Upper lobe of right lung (tissue), 1 donor: Measurements from ENCODE around the gene UPF3A. TPM values are rescaled to one million over a fixed set of nuclear protein-coding genes. Genes with fewer than 3 reads are reported as not detected.
"Not testable (repeated sequence)": the region's sequence is repeated elsewhere in the genome, so short reads cannot be mapped to it uniquely, and the experiment has no call there.

Experiments
- ATAC-seq: fragments of 200-7000 bp; cut with Tn5 transposase; one replicate; pipeline ENCODE4 v1.9.1; 2020; ENCODE audit warnings: mild to moderate bottlenecking, moderate library complexity
- DNase-seq: peaks from one replicate; pipeline ENCODE4 v3.0.0-alpha.2; 2020
- H3K27ac ChIP-seq: fragments of 200-600 bp; one replicate; pipeline ENCODE4 v1.8.0; 2022
- H3K27me3 ChIP-seq: fragments of 200-600 bp; one replicate; pipeline ENCODE4 v1.8.0; 2022; ENCODE audit warnings: mild to moderate bottlenecking
- H3K36me3 ChIP-seq: fragments of 200-600 bp; one replicate; pipeline ENCODE4 v1.8.0; 2022
- H3K4me1 ChIP-seq: fragments of 200-600 bp; one replicate; pipeline ENCODE4 v1.8.0; 2022
- H3K4me3 ChIP-seq: fragments of 200-600 bp; one replicate; pipeline ENCODE4 v1.8.0; 2022; ENCODE audit warnings: mild to moderate bottlenecking
- H3K9me3 ChIP-seq: fragments of 200-600 bp; one replicate; pipeline ENCODE4 v1.8.0; 2022
- CTCF ChIP-seq: fragments of 200-600 bp; IDR thresholded peaks from one replicate; pipeline ENCODE4 v1.8.0; 2022; ENCODE audit warnings: antibody characterized with exemption
- intact Hi-C: fragments of 100-400 bp; cut with DNase I; formaldehyde crosslinking; loops from one replicate; pipeline ENCODE4 v1.11.0; 2022
- microRNA-seq: library from miRNA; unstranded; fragments of <30 nt; microRNA quantifications from one replicate; pipeline ENCODE4 v1.2.0, GENCODE V29; 2020; ENCODE audit warnings: borderline microRNAs expressed
- total RNA-seq: library from RNA; stranded (reverse); fragmentation: NEBNext Ultra II Directional; extraction: Animal tissue kit (Norgen Biotek cat#: 25700); gene quantifications from one replicate; pipeline ENCODE4 v1.2.1, GENCODE V29; 2021
- donor health status: DM: no; HTN: yes; CAD: no; lungs with severe emphysema.

Gene UPF3A
- total RNA-seq, 1 donor from 2014 or later = 35.6 TPM

- intact Hi-C loops, H3K4me3 ChIP-seq: not testable (repeated sequence)
- peak; percentile 90 for DNase-seq
These were observed 71.4 kb downstream of the UPF3A start for GRCh38 chr13:114352763-114353162.

GRCh38 chr13:114353382-114353781 is 72.0 kb downstream of the UPF3A start:
- ATAC-seq, H3K4me3 ChIP-seq, H3K4me1 ChIP-seq, DNase-seq, H3K36me3 ChIP-seq, intact Hi-C loops, H3K9me3 ChIP-seq, H3K27me3 ChIP-seq, H3K27ac ChIP-seq: not testable (repeated sequence)

More at GRCh38 chr13:114352763-114353162, 71.4 kb downstream of the UPF3A start:
- peak; percentile 56 for TF ChIP-seq CTCF
- not testable (repeated sequence) for H3K4me1 ChIP-seq, H3K9me3 ChIP-seq, ATAC-seq, H3K27me3 ChIP-seq, H3K27ac ChIP-seq, H3K36me3 ChIP-seq

Small RNA genes within 50 kb of the gene (microRNA-seq; reads per million reads assigned to microRNA genes)
- gene MIR4502 (not detected), gene MIR548AR (not detected)

Other genes starting within 250 kb of the UPF3A start
- gene RASA3, start 149.0 kb upstream of the UPF3A start, total RNA-seq = 17.3 TPM
- not detected for gene CFAP97D2, start 102.3 kb upstream of the UPF3A start, total RNA-seq
- gene CDC16, start 46.7 kb upstream of the UPF3A start, total RNA-seq = 65.5 TPM
- 17.8 TPM for gene CHAMP1, start 32.9 kb downstream of the UPF3A start, total RNA-seq